Aorta (tissue), 5 donors: ENCODE results near the gene CYP11A1. TPM values are rescaled to one million over a fixed set of nuclear protein-coding genes. Genes with fewer than 3 reads are reported as not detected.
"Not testable (repeated sequence)": the region's sequence is repeated elsewhere in the genome, so short reads cannot be mapped to it uniquely, and the experiment has no call there.

Source experiments
- ATAC-seq: fragments of 200-7000 bp; cut with Tn5 transposase; one replicate; pipeline ENCODE4 v1.9.1; 2022; ENCODE audit warnings: moderate library complexity; ENCODE audit not compliant: low FRiP score
- DNase-seq, 2 donors: peaks; one replicate each; pipeline ENCODE4 v3.0.0-alpha.2; 2020
- H3K27ac ChIP-seq, 2 donors: one replicate each; pipeline ENCODE4 v1.5.1; 2013; ENCODE audit warnings: low read length in 2 of 2, mild to moderate bottlenecking in 2 of 2, moderate library complexity in 2 of 2, control low read depth in 1 of 2, inconsistent platforms in 1 of 2, low read depth in 1 of 2
- H3K27me3 ChIP-seq, 2 donors: one replicate each; pipeline ENCODE4 v1.6.1; 2013; ENCODE audit warnings: control low read depth in 1 of 2, low read length in 1 of 2, mild to moderate bottlenecking in 1 of 2, moderate library complexity in 1 of 2; ENCODE audit not compliant: insufficient read depth in 2 of 2, control insufficient read depth in 1 of 2
- H3K36me3 ChIP-seq, 2 donors: one replicate each; pipeline ENCODE4 v1.6.1; 2013; ENCODE audit warnings: control low read depth in 1 of 2, low read length in 1 of 2, mild to moderate bottlenecking in 1 of 2; ENCODE audit not compliant: insufficient read depth in 2 of 2, control insufficient read depth in 1 of 2
- H3K4me1 ChIP-seq, 2 donors: one replicate each; pipeline ENCODE4 v1.6.1; 2013; ENCODE audit warnings: low read length in 2 of 2, control low read depth in 1 of 2, mild to moderate bottlenecking in 1 of 2, moderate library complexity in 1 of 2; ENCODE audit not compliant: insufficient read depth in 2 of 2, control insufficient read depth in 1 of 2
- H3K4me3 ChIP-seq, 2 donors: one replicate each; pipeline ENCODE4 v1.5.1; 2013; ENCODE audit warnings: low read length in 2 of 2, control low read depth in 1 of 2, mild to moderate bottlenecking in 1 of 2
- H3K9me3 ChIP-seq: one replicate; pipeline ENCODE4 v1.6.1; 2013; ENCODE audit warnings: mild to moderate bottlenecking, low read length; ENCODE audit not compliant: control insufficient read depth
- WGBS, 2 donors: extraction: QIAGEN DNeasy Blood & Tissue Kit; methylation state at CpG; one replicate each; pipeline ENCODE4 v1.1.7; 2013; 5-methylcytosine and 5-hydroxymethylcytosine counted together
- intact Hi-C, 2 donors: fragments of 100-400 bp; cut with DNase I; formaldehyde crosslinking; loops; one replicate each; pipeline versions ENCODE4 v1.14.2 to v1.15.0; 2022
- polyA plus RNA-seq, 2 donors: library from polyadenylated mRNA; stranded (reverse); fragments of 200-250 nt; gene quantifications; one replicate each; pipeline ENCODE4 v1.2.3, GENCODE V29; 2013
- total RNA-seq, 2 donors: library from RNA; stranded (reverse); fragmentation: NEBNext Ultra II Directional; extraction: Animal tissue kit (Norgen Biotek cat#: 25700); gene quantifications; one replicate each; pipeline ENCODE4 v1.2.1, GENCODE V29; 2021
- donor health status: healthy with polysubstance abuse.
- donor health status: Bipolar disorder and iron deficiency.
- donor health status: DM: no; HTN: no; CAD: no.
- donor health status: DM: no; HTN: no; CAD: no.
- donor health status: DM: yes; HTN: yes; CAD: no.

Gene CYP11A1
- total and polyA plus RNA-seq, 4 donors, result 0.10 to 1.5 (median 1.3) TPM; not detected in 1

GRCh38 chr15:74360855-74361254 lies 6.6 kb downstream of the CYP11A1 start:
- H3K36me3 ChIP-seq, H3K4me1 ChIP-seq, intact Hi-C loops, H3K27ac ChIP-seq, H3K4me3 ChIP-seq, DNase-seq, ATAC-seq, H3K27me3 ChIP-seq, H3K9me3 ChIP-seq: not testable (repeated sequence)
- 24 to 31% methylated on average over 1 of the region's 1 CpG for WGBS, 2 donors

GRCh38 chr15:74359376-74359775 lies 8.1 kb downstream of the CYP11A1 start:
- H3K4me1 ChIP-seq, H3K27me3 ChIP-seq, H3K27ac ChIP-seq, intact Hi-C loops, H3K9me3 ChIP-seq, H3K4me3 ChIP-seq, ATAC-seq, DNase-seq, H3K36me3 ChIP-seq: not testable (repeated sequence)
- WGBS, 2 donors, result 64 to 70% methylated on average over 6 of the region's 6 CpGs

- ATAC-seq, H3K27me3 ChIP-seq, intact Hi-C loops, H3K4me1 ChIP-seq, H3K4me3 ChIP-seq, H3K36me3 ChIP-seq, H3K9me3 ChIP-seq, H3K27ac ChIP-seq, DNase-seq: not testable (repeated sequence)
- WGBS, 2 donors, result 91 to 92% methylated on average over 7 of the region's 7 CpGs
Observed at GRCh38 chr15:74357514-74357913, 9.9 kb downstream of the CYP11A1 start.

- ATAC-seq, H3K9me3 ChIP-seq, H3K36me3 ChIP-seq, H3K4me1 ChIP-seq, H3K27me3 ChIP-seq, intact Hi-C loops, H3K27ac ChIP-seq, H3K4me3 ChIP-seq, DNase-seq: not testable (repeated sequence)
- WGBS, 2 donors, result 86 to 89% methylated on average over 6 of the region's 6 CpGs
Observed at GRCh38 chr15:74356050-74356449, 11.4 kb downstream of the CYP11A1 start.

- 70 to 86% methylated on average over 2 of the region's 2 CpGs for WGBS, 2 donors
- H3K9me3 ChIP-seq, DNase-seq, H3K27ac ChIP-seq, ATAC-seq, H3K27me3 ChIP-seq, H3K4me1 ChIP-seq, H3K4me3 ChIP-seq, intact Hi-C loops, H3K36me3 ChIP-seq: not testable (repeated sequence)
Observed at GRCh38 chr15:74353992-74354391, 13.5 kb downstream of the CYP11A1 start.

GRCh38 chr15:74352393-74352910 lies 15.0 kb downstream of the CYP11A1 start:
- H3K36me3 ChIP-seq, result no peaks in the 10 kb centered on the region
- no peaks in the 10 kb centered on the region for H3K27me3 ChIP-seq
- no peak overlapping the region for H3K27ac ChIP-seq
- H3K4me3 ChIP-seq, result no peak overlapping the region
- intact Hi-C loops, result no loop called here
- peaks cover 0 to 1% of the 10 kb centered on the region in 2 donors for H3K4me1 ChIP-seq
- no peak for DNase-seq
- WGBS, 2 donors, result 81 to 84% methylated on average over 3 of the region's 3 CpGs
- no peaks in the 10 kb centered on the region for H3K9me3 ChIP-seq
- ATAC-seq, result no peak

GRCh38 chr15:74351670-74352069 lies 15.8 kb downstream of the CYP11A1 start:
- H3K9me3 ChIP-seq, result no peaks in the 10 kb centered on the region
- no peaks in the 10 kb centered on the region for H3K36me3 ChIP-seq
- ATAC-seq (no peak), DNase-seq (no peak)
- intact Hi-C loops, result no loop called here
- no peak overlapping the region for H3K4me3 ChIP-seq
- 42 to 48% methylated on average over 3 of the region's 3 CpGs for WGBS, 2 donors
- no peaks in the 10 kb centered on the region for H3K27me3 ChIP-seq
- no peaks in the 10 kb centered on the region for H3K4me1 ChIP-seq
- no peak overlapping the region for H3K27ac ChIP-seq

GRCh38 chr15:74350295-74351275 lies 16.9 kb downstream of the CYP11A1 start:
- intact Hi-C loops, result no loop called here
- no peaks in the 10 kb centered on the region for H3K4me1 ChIP-seq
- no peak overlapping the region for H3K4me3 ChIP-seq
- H3K36me3 ChIP-seq, result no peaks in the 10 kb centered on the region
- WGBS, 2 donors, result 57 to 58% methylated on average over 14 of the region's 14 CpGs
- H3K27ac ChIP-seq, result no peak overlapping the region
- DNase-seq, result no peak
- no peak for ATAC-seq
- H3K9me3 ChIP-seq, result no peaks in the 10 kb centered on the region
- no peaks in the 10 kb centered on the region for H3K27me3 ChIP-seq
